T-helper 2 cell treated with Interferon-gamma antibody and Interleukin-4, amounts not matched to agents 5 μg/mL and 100 μg/mL, for 36 hours (primary cell): ENCODE measurements around the gene DLEU7.

Experiments
- DNase-seq: peaks from one replicate; pipeline ENCODE4 v3.0.0; 2021; ENCODE audit warnings: low spot score
- H3K27ac Mint-ChIP-seq: one replicate; pipeline ENCODE4 v1.8.0; 2021; ENCODE audit warnings: mild to moderate bottlenecking, mixed read lengths
- H3K27me3 Mint-ChIP-seq: one replicate; pipeline ENCODE4 v1.8.0; 2021; ENCODE audit warnings: low read depth, mixed read lengths
- H3K36me3 Mint-ChIP-seq: one replicate; pipeline ENCODE4 v1.8.0; 2021; ENCODE audit warnings: low read depth, mixed read lengths
- H3K4me1 Mint-ChIP-seq: one replicate; pipeline ENCODE4 v1.8.0; 2021; ENCODE audit warnings: low read depth, mixed read lengths
- H3K4me3 Mint-ChIP-seq: one replicate; pipeline ENCODE4 v1.8.0; 2022; ENCODE audit warnings: mild to moderate bottlenecking, moderate library complexity, mixed read lengths
- H3K9me3 Mint-ChIP-seq: one replicate; pipeline ENCODE4 v1.8.0; 2021; ENCODE audit warnings: mixed read lengths

The DLEU7 gene

GRCh38 chr13:50838031-50838430 lies 5.5 kb downstream of the DLEU7 start:
- no peak for DNase-seq
- Mint-ChIP-seq H3K4me3 (no peak overlapping the region), H3K36me3 (peaks cover 2% of the 10 kb centered on the region), H3K27ac (no peak overlapping the region), H3K27me3 (peaks cover 35% of the 10 kb centered on the region), H3K4me1 (no peaks in the 10 kb centered on the region), H3K9me3 (peaks cover 15% of the 10 kb centered on the region)

- Mint-ChIP-seq H3K9me3 (peaks cover 21% of the 10 kb centered on the region), H3K4me1 (peaks cover 3% of the 10 kb centered on the region), H3K36me3 (peaks cover 2% of the 10 kb centered on the region), H3K27me3 (peaks cover 36% of the 10 kb centered on the region), H3K27ac (no peak overlapping the region), H3K4me3 (no peak overlapping the region)
- DNase-seq, result peak; percentile 15
These were observed 12.0 kb downstream of the DLEU7 start for GRCh38 chr13:50831512-50831911.

- DNase-seq, result no peak
- no peak overlapping the region for H3K27ac Mint-ChIP-seq
- peaks cover 2% of the 10 kb centered on the region for H3K36me3 Mint-ChIP-seq
- H3K4me3 Mint-ChIP-seq, result no peak overlapping the region
- H3K4me1 Mint-ChIP-seq, result peaks cover 6% of the 10 kb centered on the region
- H3K27me3 Mint-ChIP-seq, result peaks cover 36% of the 10 kb centered on the region
- peaks cover 21% of the 10 kb centered on the region for H3K9me3 Mint-ChIP-seq
These were observed 13.6 kb downstream of the DLEU7 start for GRCh38 chr13:50829896-50830295.

- Mint-ChIP-seq H3K27ac (no peak overlapping the region), H3K36me3 (peaks cover 1% of the 10 kb centered on the region), H3K27me3 (peaks cover 36% of the 10 kb centered on the region), H3K9me3 (peaks cover 18% of the 10 kb centered on the region), H3K4me3 (no peak overlapping the region), H3K4me1 (peaks cover 6% of the 10 kb centered on the region)
- no peak for DNase-seq
These were observed 14.3 kb downstream of the DLEU7 start for GRCh38 chr13:50829226-50829625.

GRCh38 chr13:50826035-50826434 lies 17.5 kb downstream of the DLEU7 start:
- Mint-ChIP-seq H3K27me3 (peaks cover 31% of the 10 kb centered on the region), H3K27ac (no peak overlapping the region), H3K4me3 (no peak overlapping the region), H3K9me3 (no peaks in the 10 kb centered on the region), H3K4me1 (peaks cover 2% of the 10 kb centered on the region), H3K36me3 (no peaks in the 10 kb centered on the region)
- no peak for DNase-seq

- H3K4me1 Mint-ChIP-seq, result peaks cover 18% of the 10 kb centered on the region
- no peaks in the 10 kb centered on the region for H3K9me3 Mint-ChIP-seq
- H3K27me3 Mint-ChIP-seq, result peaks cover 11% of the 10 kb centered on the region
- no peak overlapping the region for H3K27ac Mint-ChIP-seq
- no peak for DNase-seq
- no peak overlapping the region for H3K4me3 Mint-ChIP-seq
- H3K36me3 Mint-ChIP-seq, result no peaks in the 10 kb centered on the region
These were observed 31.2 kb downstream of the DLEU7 start for GRCh38 chr13:50812242-50812641.

- Mint-ChIP-seq H3K4me1 (peaks cover 18% of the 10 kb centered on the region), H3K36me3 (no peaks in the 10 kb centered on the region), H3K27me3 (peaks cover 9% of the 10 kb centered on the region), H3K27ac (peak overlapping the region; percentile 9), H3K4me3 (peak overlapping the region; percentile 48), H3K9me3 (no peaks in the 10 kb centered on the region)
- no peak for DNase-seq
These were observed 32.5 kb downstream of the DLEU7 start for GRCh38 chr13:50810998-50811397.

GRCh38 chr13:50810468-50810867 lies 33.0 kb downstream of the DLEU7 start:
- H3K4me1 Mint-ChIP-seq, result peaks cover 18% of the 10 kb centered on the region
- H3K36me3 Mint-ChIP-seq, result peaks cover 1% of the 10 kb centered on the region
- DNase-seq, result no peak
- peaks cover 9% of the 10 kb centered on the region for H3K27me3 Mint-ChIP-seq
- peaks cover 2% of the 10 kb centered on the region for H3K9me3 Mint-ChIP-seq
- H3K27ac Mint-ChIP-seq, result no peak overlapping the region
- peak overlapping the region; percentile 48 for H3K4me3 Mint-ChIP-seq

- H3K9me3 Mint-ChIP-seq, result peaks cover 3% of the 10 kb centered on the region
- H3K4me1 Mint-ChIP-seq, result peaks cover 18% of the 10 kb centered on the region
- DNase-seq, result no peak
- peaks cover 1% of the 10 kb centered on the region for H3K36me3 Mint-ChIP-seq
- no peak overlapping the region for H3K4me3 Mint-ChIP-seq
- no peak overlapping the region for H3K27ac Mint-ChIP-seq
- H3K27me3 Mint-ChIP-seq, result peaks cover 9% of the 10 kb centered on the region
These were observed 34.1 kb downstream of the DLEU7 start for GRCh38 chr13:50809133-50810090.

GRCh38 chr13:50805805-50806204 lies 37.7 kb downstream of the DLEU7 start:
- peaks cover 10% of the 10 kb centered on the region for H3K27me3 Mint-ChIP-seq
- H3K36me3 Mint-ChIP-seq, result peaks cover 1% of the 10 kb centered on the region
- H3K4me3 Mint-ChIP-seq, result no peak overlapping the region
- no peak for DNase-seq
- H3K4me1 Mint-ChIP-seq, result peaks cover 15% of the 10 kb centered on the region
- H3K27ac Mint-ChIP-seq, result no peak overlapping the region
- peaks cover 3% of the 10 kb centered on the region for H3K9me3 Mint-ChIP-seq

GRCh38 chr13:50801087-50801931 lies 42.2 kb downstream of the DLEU7 start:
- Mint-ChIP-seq H3K9me3 (peaks cover 3% of the 10 kb centered on the region), H3K27me3 (peaks cover 12% of the 10 kb centered on the region), H3K4me1 (peaks cover 19% of the 10 kb centered on the region), H3K36me3 (peaks cover 1% of the 10 kb centered on the region), H3K4me3 (no peak overlapping the region), H3K27ac (no peak overlapping the region)
- peak; percentile 47 for DNase-seq

GRCh38 chr13:50800091-50800739 lies 43.3 kb downstream of the DLEU7 start:
- H3K4me3 Mint-ChIP-seq, result no peak overlapping the region
- H3K36me3 Mint-ChIP-seq, result no peaks in the 10 kb centered on the region
- H3K4me1 Mint-ChIP-seq, result peaks cover 19% of the 10 kb centered on the region
- no peaks in the 10 kb centered on the region for H3K9me3 Mint-ChIP-seq
- DNase-seq, result no peak
- H3K27me3 Mint-ChIP-seq, result peaks cover 12% of the 10 kb centered on the region
- no peak overlapping the region for H3K27ac Mint-ChIP-seq

GRCh38 chr13:50798923-50799322 lies 44.6 kb downstream of the DLEU7 start:
- DNase-seq, result no peak
- peaks cover 19% of the 10 kb centered on the region for H3K4me1 Mint-ChIP-seq
- peaks cover 18% of the 10 kb centered on the region for H3K27me3 Mint-ChIP-seq
- no peaks in the 10 kb centered on the region for H3K9me3 Mint-ChIP-seq
- H3K4me3 Mint-ChIP-seq, result no peak overlapping the region
- no peaks in the 10 kb centered on the region for H3K36me3 Mint-ChIP-seq
- no peak overlapping the region for H3K27ac Mint-ChIP-seq
